Fibroblast of lung (primary cell): Measurements from ENCODE around the gene SFMBT2.

Experiments
- CTCF ChIP-seq, 2 donors: IDR thresholded peaks in 1 of 2; conservative IDR thresholded peaks in 1 of 2; 1 replicate in 1 of 2; 2 replicates in 1 of 2; pipeline ENCODE4 v1.5.1; 2011 to 2012; ENCODE audit warnings: low read length in 2 of 2, control low read depth in 1 of 2, inconsistent platforms in 1 of 2, low read depth in 1 of 2, mild to moderate bottlenecking in 1 of 2
- EZH2 ChIP-seq: IDR thresholded peaks from 2 replicates; pipeline ENCODE4 v1.5.1; 2012; ENCODE audit warnings: low read length, control low read depth, mild to moderate bottlenecking; ENCODE audit errors: missing control alignments

DNA sequence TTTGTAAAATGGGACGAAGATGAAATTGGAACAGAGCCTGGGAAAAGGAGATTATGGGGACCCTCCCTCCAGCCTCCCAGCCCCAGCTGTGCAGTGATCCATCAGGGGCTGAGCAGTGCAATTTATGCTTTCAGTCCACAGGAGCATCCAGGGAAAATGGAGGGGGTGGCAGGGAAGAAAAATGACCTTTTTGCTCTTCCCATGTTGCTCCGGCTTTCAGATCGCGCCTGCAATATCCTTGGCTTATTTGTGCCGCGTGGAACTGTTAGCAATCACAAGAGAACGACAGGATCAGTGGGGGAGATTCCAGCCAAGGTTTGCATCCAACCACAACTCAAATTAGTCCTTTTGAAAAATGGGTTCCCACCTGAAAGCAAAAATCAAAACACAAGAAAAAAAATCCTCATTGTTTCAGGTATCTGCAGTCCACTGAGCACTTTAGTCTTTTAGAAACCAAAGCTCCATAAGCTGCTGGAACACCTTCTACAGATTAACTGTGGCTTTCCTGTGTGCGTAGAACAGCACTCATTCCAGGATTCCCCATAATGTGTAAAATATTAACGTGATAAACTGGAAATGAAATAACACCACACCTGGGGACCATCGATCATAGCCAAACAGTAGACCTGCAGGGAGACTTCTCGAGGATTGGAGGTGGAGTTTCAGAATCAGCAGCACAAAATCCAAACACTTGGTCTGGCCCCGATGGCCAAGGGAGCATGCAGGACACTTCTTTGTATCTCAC lies 30.7 kb upstream of the SFMBT2 start:
- TF ChIP-seq CTCF (conservative IDR thresholded peaks at IDR 0.05 in 1 of 2, IDR thresholded peaks at IDR 0.05 in 1 of 2; ENCODE audit: low read depth in 1 of 2, low read length in 2 of 2): no peak
- TF ChIP-seq EZH2: no peak
